ENCODE data around the gene PRR5. TPM values are rescaled to one million over a fixed set of nuclear protein-coding genes. Genes with fewer than 3 reads are reported as not detected.

PRR5 gene
- total and polyA plus RNA-seq, 2 of the 13 experiments (the other 11 are each of a cell fraction or from before 2014, with no cell fraction given), result 11.6 to 27.5 TPM

DNA sequence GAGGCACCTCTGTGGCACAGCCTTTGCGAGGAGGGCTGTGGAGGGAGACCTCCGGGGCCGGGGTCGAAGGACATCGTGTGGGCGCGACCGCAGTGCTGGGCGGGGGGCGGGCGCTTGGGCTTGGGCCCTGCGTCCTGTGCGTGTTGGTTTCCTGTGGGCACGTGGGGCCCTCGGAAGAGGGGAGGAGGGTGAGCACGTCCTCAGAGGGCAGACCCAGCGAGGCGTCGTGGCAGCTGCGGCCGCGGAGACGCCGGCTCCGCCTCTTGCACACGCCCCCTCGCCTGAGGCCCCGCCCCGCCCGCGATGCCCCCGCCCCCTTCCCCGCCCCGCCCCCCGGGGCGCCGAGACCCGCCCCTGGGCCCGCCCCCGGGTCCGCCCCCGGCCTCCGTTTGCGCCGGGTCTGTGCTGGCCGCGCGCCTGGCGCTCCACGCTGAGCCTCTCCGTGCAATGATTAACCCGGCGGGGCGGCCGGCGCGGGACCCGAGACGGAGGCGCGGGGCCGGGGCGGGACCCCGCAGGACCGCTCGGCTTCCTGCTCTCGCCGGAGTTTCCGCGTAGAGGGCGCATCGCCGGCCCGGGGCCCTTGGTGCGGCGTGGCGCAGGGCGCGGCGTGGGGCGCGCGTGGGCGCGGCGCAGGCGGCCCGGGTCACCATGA, at the start of gene PRR5 (continued):
- no peak for TF ChIP-seq NAIF1 (CRISPR knock-in tag; IDR thresholded peaks at IDR 0.05; ENCODE audit: borderline replicate concordance)
- TF ChIP-seq ZBTB26 (CRISPR knock-in tag; IDR thresholded peaks at IDR 0.05; ENCODE audit: borderline replicate concordance), result 0 out of 2 replicates have a peak, but pooled peaks have one; percentile 37
- TF ChIP-seq ZNF598 (CRISPR knock-in tag; IDR thresholded peaks at IDR 0.05; ENCODE audit: borderline replicate concordance), result peak; percentile 34; the same call in 1 of the 2 replicates
- TF ChIP-seq NONO (IDR thresholded peaks at IDR 0.05), result no peak
- TF ChIP-seq NONO (CRISPR knock-in tag; conservative IDR thresholded peaks at IDR 0.05), result no peak
- TF ChIP-seq FLYWCH1 (CRISPR knock-in tag; IDR thresholded peaks at IDR 0.05), result no peak
- peak; percentile 28; the same call in 1 of the 2 replicates for TF ChIP-seq MTA1 (CRISPR knock-in tag; IDR thresholded peaks at IDR 0.05; ENCODE audit: borderline replicate concordance)
- TF ChIP-seq, protein P1, sequence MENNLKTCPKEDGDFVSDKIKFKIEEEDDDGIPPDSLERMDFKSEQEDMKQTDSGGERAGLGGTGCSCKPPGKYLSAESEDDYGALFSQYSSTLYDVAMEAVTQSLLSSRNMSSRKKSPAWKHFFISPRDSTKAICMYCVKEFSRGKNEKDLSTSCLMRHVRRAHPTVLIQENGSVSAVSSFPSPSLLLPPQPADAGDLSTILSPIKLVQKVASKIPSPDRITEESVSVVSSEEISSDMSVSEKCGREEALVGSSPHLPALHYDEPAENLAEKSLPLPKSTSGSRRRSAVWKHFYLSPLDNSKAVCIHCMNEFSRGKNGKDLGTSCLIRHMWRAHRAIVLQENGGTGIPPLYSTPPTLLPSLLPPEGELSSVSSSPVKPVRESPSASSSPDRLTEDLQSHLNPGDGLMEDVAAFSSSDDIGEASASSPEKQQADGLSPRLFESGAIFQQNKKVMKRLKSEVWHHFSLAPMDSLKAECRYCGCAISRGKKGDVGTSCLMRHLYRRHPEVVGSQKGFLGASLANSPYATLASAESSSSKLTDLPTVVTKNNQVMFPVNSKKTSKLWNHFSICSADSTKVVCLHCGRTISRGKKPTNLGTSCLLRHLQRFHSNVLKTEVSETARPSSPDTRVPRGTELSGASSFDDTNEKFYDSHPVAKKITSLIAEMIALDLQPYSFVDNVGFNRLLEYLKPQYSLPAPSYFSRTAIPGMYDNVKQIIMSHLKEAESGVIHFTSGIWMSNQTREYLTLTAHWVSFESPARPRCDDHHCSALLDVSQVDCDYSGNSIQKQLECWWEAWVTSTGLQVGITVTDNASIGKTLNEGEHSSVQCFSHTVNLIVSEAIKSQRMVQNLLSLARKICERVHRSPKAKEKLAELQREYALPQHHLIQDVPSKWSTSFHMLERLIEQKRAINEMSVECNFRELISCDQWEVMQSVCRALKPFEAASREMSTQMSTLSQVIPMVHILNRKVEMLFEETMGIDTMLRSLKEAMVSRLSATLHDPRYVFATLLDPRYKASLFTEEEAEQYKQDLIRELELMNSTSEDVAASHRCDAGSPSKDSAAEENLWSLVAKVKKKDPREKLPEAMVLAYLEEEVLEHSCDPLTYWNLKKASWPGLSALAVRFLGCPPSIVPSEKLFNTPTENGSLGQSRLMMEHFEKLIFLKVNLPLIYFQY (CRISPR knock-in tag; IDR thresholded peaks at IDR 0.05; ENCODE audit: borderline replicate concordance), result no peak
- peak; percentile 19; the same call in 1 of the 2 replicates for TF ChIP-seq KDM5B (CRISPR knock-in tag; IDR thresholded peaks at IDR 0.05; ENCODE audit: borderline replicate concordance)
- TF ChIP-seq RFX1 (IDR thresholded peaks at IDR 0.05), result no peak
- TF ChIP-seq, protein P2, sequence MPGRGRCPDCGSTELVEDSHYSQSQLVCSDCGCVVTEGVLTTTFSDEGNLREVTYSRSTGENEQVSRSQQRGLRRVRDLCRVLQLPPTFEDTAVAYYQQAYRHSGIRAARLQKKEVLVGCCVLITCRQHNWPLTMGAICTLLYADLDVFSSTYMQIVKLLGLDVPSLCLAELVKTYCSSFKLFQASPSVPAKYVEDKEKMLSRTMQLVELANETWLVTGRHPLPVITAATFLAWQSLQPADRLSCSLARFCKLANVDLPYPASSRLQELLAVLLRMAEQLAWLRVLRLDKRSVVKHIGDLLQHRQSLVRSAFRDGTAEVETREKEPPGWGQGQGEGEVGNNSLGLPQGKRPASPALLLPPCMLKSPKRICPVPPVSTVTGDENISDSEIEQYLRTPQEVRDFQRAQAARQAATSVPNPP (CRISPR knock-in tag; IDR thresholded peaks at IDR 0.05), result no peak
- TF ChIP-seq KMT2A (CRISPR knock-in tag; IDR thresholded peaks at IDR 0.05), result 0 out of 2 replicates have a peak, but pooled peaks have one; percentile 29
- TF ChIP-seq MEIS2 (CRISPR knock-in tag; IDR thresholded peaks at IDR 0.05), result no peak
- no peak for TF ChIP-seq ATF6 (CRISPR knock-in tag; conservative IDR thresholded peaks at IDR 0.05)
- TF ChIP-seq ZNF274 (CRISPR knock-in tag; IDR thresholded peaks at IDR 0.05), result 0 out of 2 replicates have a peak, but pooled peaks have one; percentile 23
- TF ChIP-seq GFI1 (CRISPR knock-in tag; IDR thresholded peaks at IDR 0.05; ENCODE audit: borderline replicate concordance), result no peak
- peak; percentile 42; the same call in 1 of the 2 replicates for TF ChIP-seq POLR2G (IDR thresholded peaks at IDR 0.05; ENCODE audit: low read depth, low read length)
- TF ChIP-seq SRSF1 (optimal IDR thresholded peaks at IDR 0.05; ENCODE audit: low read depth, low read length), result no peak
- TF ChIP-seq NR0B2 (CRISPR knock-in tag; IDR thresholded peaks at IDR 0.05), result no peak
- 0 out of 2 replicates have a peak, but pooled peaks have one; percentile 9 for TF ChIP-seq MAZ (IDR thresholded peaks at IDR 0.05; ENCODE audit: borderline replicate concordance, low read depth, low read length)
- peak; percentile 36; the same call in 1 of the 2 replicates for TF ChIP-seq MAZ (CRISPR knock-in tag; IDR thresholded peaks at IDR 0.05; ENCODE audit: low read depth)
